CD4-positive, alpha-beta T cell treated with Interleukin-12 subunit alpha and Interleukin-12 subunit beta, for 1 hour (primary cell): ENCODE results near the gene LMF2.

ENCODE experiments used
- DNase-seq: peaks from one replicate; pipeline ENCODE4 v3.0.0-alpha.2; 2020

Gene LMF2

GRCh38 chr22:50507421-50507990, at the start of gene LMF2:
Gene LMF2, minus strand, starts transcription at chr22:50507702. Its CDS starts 27 bp downstream, at chr22:50507675.
- peak; percentile 94 for DNase-seq

- DNase-seq, result no peak
These were observed 49.2 kb upstream of the LMF2 start for GRCh38 chr22:50556703-50557102.

- no peak for DNase-seq
These were observed 45.8 kb upstream of the LMF2 start for GRCh38 chr22:50553310-50553709.

GRCh38 chr22:50551160-50551752, 43.8 kb upstream of the LMF2 start:
- no peak for DNase-seq

- DNase-seq, result no peak
These were observed 42.9 kb upstream of the LMF2 start for GRCh38 chr22:50550395-50550794.

GRCh38 chr22:50548921-50549790, 41.7 kb upstream of the LMF2 start:
- no peak for DNase-seq

GRCh38 chr22:50548040-50548920, 40.8 kb upstream of the LMF2 start:
- DNase-seq, result peak; percentile 63

- no peak for DNase-seq
These were observed 39.9 kb upstream of the LMF2 start for GRCh38 chr22:50547263-50547985.

GRCh38 chr22:50546326-50547262, 39.1 kb upstream of the LMF2 start:
- no peak for DNase-seq

GRCh38 chr22:50545522-50546325, 38.2 kb upstream of the LMF2 start, which contains the start of gene KLHDC7B:
Gene KLHDC7B, plus strand, starts transcription at chr22:50545899. Its CDS starts 345 bp downstream, at chr22:50546244.
- peak; percentile 45 for DNase-seq

GRCh38 chr22:50544746-50545253, 37.3 kb upstream of the LMF2 start:
- peak; percentile 50 for DNase-seq

GRCh38 chr22:50544078-50544745, 36.7 kb upstream of the LMF2 start:
- DNase-seq, result peak; percentile 88

- DNase-seq, result no peak
These were observed 35.0 kb upstream of the LMF2 start for GRCh38 chr22:50542416-50542927.

GRCh38 chr22:50541667-50542026, 34.1 kb upstream of the LMF2 start:
- peak; percentile 36 for DNase-seq

- DNase-seq, result no peak
These were observed 32.9 kb upstream of the LMF2 start for GRCh38 chr22:50540381-50540780.

GRCh38 chr22:50537765-50538164, 30.3 kb upstream of the LMF2 start:
- DNase-seq, result no peak

GRCh38 chr22:50536226-50536625, 28.7 kb upstream of the LMF2 start:
- no peak for DNase-seq

GRCh38 chr22:50535113-50535512, 27.6 kb upstream of the LMF2 start:
- DNase-seq, result no peak
